Muscle layer of duodenum (tissue), 2 donors: ENCODE measurements around the gene SNX30.

ENCODE experiments used
- H3K27ac ChIP-seq: one replicate; pipeline ENCODE4 v1.7.0; 2013; ENCODE audit warnings: mild to moderate bottlenecking, low read length
- H3K27me3 ChIP-seq: one replicate; pipeline ENCODE4 v1.7.0; 2013; ENCODE audit warnings: low read depth, mild to moderate bottlenecking, control low read depth, low read length
- H3K36me3 ChIP-seq, 2 donors: one replicate each; pipeline ENCODE4 v1.7.0; 2013; ENCODE audit warnings: low read length in 2 of 2, control low read depth in 1 of 2, mild to moderate bottlenecking in 1 of 2; ENCODE audit not compliant: insufficient read depth in 2 of 2, control insufficient read depth in 1 of 2
- H3K4me1 ChIP-seq, 2 donors: one replicate each; pipeline ENCODE4 v1.7.0; 2013; ENCODE audit warnings: low read length in 2 of 2, mild to moderate bottlenecking in 2 of 2, control low read depth in 1 of 2, moderate library complexity in 1 of 2; ENCODE audit not compliant: insufficient read depth in 2 of 2, control insufficient read depth in 1 of 2
- H3K4me3 ChIP-seq, 2 donors: one replicate each; pipeline ENCODE4 v1.7.0; 2013; ENCODE audit warnings: low read length in 2 of 2, low read depth in 1 of 2, mild to moderate bottlenecking in 1 of 2
- H3K9me3 ChIP-seq, 2 donors: one replicate each; pipeline ENCODE4 v1.7.0; 2013; ENCODE audit warnings: low read length in 2 of 2, control low read depth in 1 of 2, mild to moderate bottlenecking in 1 of 2; ENCODE audit not compliant: control insufficient read depth in 1 of 2
- donor health status: healthy.

SNX30 gene

DNA sequence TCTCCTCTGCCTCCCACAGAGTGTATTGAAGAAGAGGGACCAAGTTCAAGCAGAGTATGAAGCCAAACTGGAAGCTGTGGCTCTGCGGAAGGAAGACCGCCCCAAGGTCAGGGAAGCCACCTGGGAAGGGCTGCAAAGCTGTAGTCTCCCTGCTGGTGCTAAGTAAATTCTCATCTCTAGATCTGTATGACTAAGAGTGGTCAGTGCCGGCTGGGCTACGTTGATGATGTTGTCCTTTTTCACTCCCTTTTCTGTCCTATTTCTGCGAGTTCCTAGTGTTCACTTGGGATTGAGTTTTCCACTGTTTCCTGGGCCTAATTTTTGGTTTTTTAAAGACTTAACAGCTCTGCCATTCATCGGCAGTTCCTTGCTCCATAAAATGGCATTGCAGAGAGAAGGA is 100.3 kb downstream of the SNX30 start:
- Histone ChIP-seq H3K9me3 (no peaks in the 10 kb centered on the region), H3K36me3 (peaks cover 9 to 10% of the 10 kb centered on the region in 2 donors), H3K27ac (no peak overlapping the region), H3K4me3 (no peak overlapping the region), H3K27me3 (no peaks in the 10 kb centered on the region), H3K4me1 (no peaks in the 10 kb centered on the region)

DNA sequence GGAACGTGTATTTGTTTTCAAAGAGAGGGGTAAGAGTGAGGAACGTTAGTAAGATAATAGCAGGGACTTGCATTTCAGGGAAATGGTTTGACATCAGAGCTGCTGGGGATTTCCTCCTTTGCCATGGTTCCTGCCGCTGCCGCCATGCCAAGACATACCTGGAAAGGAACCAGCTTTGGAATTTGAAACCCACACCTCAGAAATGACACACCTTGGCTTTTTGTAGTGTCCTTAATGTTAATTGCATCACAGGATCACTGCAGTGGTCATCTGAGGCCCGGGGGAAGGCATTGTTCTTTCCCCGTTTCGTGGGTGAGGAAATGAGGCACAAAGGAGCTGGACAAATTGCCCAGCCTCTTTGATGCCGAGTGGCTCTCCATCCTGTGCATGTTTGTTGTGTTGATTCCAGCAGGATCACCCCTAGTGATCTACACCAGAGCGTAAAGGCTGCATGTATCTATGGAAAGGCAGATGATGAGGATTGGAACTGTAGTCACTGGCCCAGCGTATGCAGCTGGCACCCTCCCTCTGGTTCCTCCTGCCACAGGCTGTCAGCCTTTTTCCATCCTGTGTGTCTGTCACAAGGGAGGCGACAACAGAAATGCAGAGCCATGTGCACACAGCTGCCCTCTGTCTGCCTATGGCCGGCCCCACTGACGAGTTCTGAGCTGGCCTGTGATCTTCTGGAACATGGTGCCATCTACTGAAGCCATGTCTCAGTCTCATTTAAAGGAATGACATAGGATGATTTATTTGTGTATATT is 102.4 kb downstream of the SNX30 start:
- H3K27ac ChIP-seq, result no peak overlapping the region
- H3K4me1 ChIP-seq, result no peaks in the 10 kb centered on the region
- H3K4me3 ChIP-seq, result no peak overlapping the region
- H3K27me3 ChIP-seq, result no peaks in the 10 kb centered on the region
- peaks cover 9 to 10% of the 10 kb centered on the region in 2 donors for H3K36me3 ChIP-seq
- H3K9me3 ChIP-seq, result no peaks in the 10 kb centered on the region

- Histone ChIP-seq H3K4me1 (no peaks in the 10 kb centered on the region), H3K4me3 (no peak overlapping the region), H3K9me3 (no peaks in the 10 kb centered on the region), H3K36me3 (peaks cover 9 to 10% of the 10 kb centered on the region in 2 donors), H3K27me3 (no peaks in the 10 kb centered on the region), H3K27ac (no peak overlapping the region)
These were observed 103.5 kb downstream of the SNX30 start for GRCh38 chr9:112853882-112854585.

DNA sequence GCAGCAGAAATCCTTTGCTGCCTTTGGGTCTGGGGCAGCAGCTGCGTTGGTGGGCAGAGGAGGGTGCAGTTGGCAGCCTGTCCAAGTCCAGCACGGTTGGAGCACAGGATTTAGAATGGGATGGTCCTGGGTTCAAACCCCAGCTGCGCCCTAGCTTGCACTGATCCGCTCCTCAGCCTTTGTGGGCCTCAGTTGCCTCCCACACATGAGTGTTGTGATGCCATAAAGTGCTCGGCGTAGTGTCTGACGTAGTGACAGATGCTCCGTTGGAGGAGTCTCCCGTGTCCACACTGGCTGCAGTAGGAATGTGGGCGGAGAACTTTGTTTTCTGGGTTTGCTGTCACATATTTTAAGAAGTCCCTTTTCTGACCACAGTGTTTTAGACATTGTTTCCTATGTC is 104.1 kb downstream of the SNX30 start:
- H3K27ac ChIP-seq, result no peak overlapping the region

DNA sequence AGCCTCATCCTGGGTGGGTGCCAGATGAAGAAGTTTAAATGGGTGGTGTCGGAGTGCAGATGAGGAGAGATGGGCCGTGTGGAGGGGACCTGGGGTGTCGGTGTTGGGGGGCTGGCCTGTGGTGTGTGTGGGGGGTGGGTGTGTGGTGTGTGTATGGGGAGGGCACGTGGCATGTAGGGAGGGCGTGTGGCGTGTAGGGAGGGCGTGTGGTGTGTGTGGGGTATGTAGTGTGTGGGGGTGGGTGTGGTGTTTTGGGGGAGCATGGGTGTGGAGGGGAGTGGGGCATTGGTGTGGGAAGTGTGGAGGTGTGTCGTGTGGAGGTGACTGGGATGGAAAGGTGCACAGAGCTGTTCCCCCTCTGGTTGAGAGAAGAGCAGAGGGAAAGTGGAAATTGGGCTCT is 105.6 kb downstream of the SNX30 start:
- Histone ChIP-seq H3K9me3 (no peaks in the 10 kb centered on the region), H3K27me3 (no peaks in the 10 kb centered on the region), H3K36me3 (peaks cover 3% of the 10 kb centered on the region in 2 donors), H3K4me3 (no peak overlapping the region), H3K27ac (no peak overlapping the region), H3K4me1 (no peaks in the 10 kb centered on the region)

More for the DNA sequence above, 104.1 kb downstream of the SNX30 start:
- Histone ChIP-seq H3K4me3 (no peak overlapping the region), H3K27me3 (no peaks in the 10 kb centered on the region), H3K4me1 (no peaks in the 10 kb centered on the region), H3K9me3 (no peaks in the 10 kb centered on the region), H3K36me3 (peaks cover 9 to 10% of the 10 kb centered on the region in 2 donors)

DNA sequence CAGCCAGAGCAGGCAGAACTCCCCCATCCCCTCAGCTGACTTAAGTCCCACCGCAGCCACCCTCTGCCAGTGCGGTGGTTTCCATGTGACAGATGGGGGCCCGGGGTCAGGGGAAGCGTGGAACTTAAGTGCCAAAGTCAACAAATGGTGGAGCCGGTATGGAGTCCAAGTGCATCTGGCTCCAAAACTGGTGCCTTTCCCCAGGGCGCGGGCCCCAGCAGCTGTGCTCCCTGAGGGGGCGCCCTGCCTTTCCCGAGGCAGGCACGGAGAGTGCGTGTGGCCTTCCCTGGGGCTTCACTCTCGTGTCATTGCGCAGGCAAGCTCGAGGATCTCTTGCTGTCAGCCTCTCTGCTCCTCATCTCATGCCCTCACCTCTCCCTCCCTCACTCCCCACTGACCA is 106.3 kb downstream of the SNX30 start:
- H3K4me3 ChIP-seq, result no peak overlapping the region
- H3K9me3 ChIP-seq, result no peaks in the 10 kb centered on the region
- H3K36me3 ChIP-seq, result no peaks in the 10 kb centered on the region
- H3K27ac ChIP-seq, result no peak overlapping the region
- no peaks in the 10 kb centered on the region for H3K4me1 ChIP-seq
- no peaks in the 10 kb centered on the region for H3K27me3 ChIP-seq

DNA sequence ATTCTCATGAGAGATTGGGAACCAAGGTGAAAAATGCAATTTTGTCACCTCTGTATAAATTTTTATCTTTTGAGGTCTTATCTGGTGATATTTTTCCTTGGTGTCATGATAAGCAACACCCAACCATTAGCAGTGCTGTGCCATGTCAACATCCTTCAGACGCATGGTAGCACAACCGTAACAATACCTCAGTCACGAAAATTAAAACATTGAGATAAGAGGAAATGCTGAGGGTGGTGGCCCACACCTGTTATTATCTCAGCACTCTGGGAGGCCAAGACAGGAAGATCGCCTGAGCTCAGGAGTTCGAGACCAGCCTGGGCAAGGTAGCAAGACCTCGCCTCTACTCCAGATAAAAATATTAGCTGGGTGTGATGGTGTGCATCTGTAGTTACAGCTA is 107.4 kb downstream of the SNX30 start:
- Histone ChIP-seq H3K27me3 (no peaks in the 10 kb centered on the region), H3K4me3 (no peak overlapping the region), H3K4me1 (no peaks in the 10 kb centered on the region), H3K27ac (no peak overlapping the region), H3K36me3 (no peaks in the 10 kb centered on the region), H3K9me3 (no peaks in the 10 kb centered on the region)

DNA sequence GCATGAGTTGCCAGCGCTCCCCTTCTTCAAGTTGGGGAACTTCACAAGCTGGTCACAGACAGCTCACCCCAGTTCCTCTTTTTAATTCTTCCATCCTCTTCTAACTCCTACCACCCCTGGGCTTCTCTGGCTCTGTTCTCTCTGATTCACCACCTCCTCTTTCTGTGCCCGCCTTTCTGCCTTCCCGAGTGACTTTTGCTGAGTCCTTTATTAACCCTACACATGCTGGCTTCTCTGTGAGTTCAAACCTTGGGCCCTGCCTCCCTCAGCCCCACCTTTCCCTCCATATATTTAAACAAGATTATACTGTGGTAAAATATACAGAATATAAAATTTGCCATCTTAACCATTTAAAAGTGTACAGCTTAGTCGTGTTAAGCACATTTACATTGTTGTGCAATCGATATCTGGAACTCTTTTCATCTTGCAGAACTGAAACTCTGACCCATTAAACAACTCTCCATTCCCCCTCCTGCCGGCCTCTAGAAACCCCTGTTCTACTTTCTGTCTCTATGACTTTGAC is 108.1 kb downstream of the SNX30 start:
- Histone ChIP-seq H3K9me3 (no peaks in the 10 kb centered on the region), H3K4me3 (no peak overlapping the region), H3K27me3 (no peaks in the 10 kb centered on the region), H3K36me3 (no peaks in the 10 kb centered on the region), H3K4me1 (no peaks in the 10 kb centered on the region), H3K27ac (no peak overlapping the region)

- no peak overlapping the region for H3K27ac ChIP-seq
- H3K9me3 ChIP-seq, result no peaks in the 10 kb centered on the region
- H3K36me3 ChIP-seq, result peaks cover 0 to 6% of the 10 kb centered on the region in 2 donors
- no peaks in the 10 kb centered on the region for H3K27me3 ChIP-seq
- no peak overlapping the region for H3K4me3 ChIP-seq
- no peaks in the 10 kb centered on the region for H3K4me1 ChIP-seq
These were observed 109.9 kb downstream of the SNX30 start for GRCh38 chr9:112860451-112860850.

DNA sequence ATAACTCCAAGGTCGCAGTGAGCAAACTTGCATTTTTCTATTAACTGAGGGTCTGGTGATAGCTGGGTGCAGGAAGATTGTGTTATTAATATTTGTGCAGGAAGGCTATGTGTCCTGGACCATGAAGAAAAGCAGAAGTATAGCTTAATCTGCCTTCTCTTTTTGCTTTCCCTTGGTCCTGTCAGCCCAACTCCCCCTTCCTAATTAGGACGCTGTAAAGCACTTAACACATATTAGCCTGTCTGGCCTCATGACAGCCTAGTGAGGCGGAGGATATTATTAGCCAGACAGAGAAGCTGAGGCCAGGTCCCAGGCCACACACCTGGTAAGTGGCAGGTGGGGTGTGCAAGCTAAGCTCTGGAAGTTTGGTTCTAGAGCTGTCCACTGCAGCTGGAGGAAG is 110.6 kb downstream of the SNX30 start:
- Histone ChIP-seq H3K4me3 (no peak overlapping the region), H3K27ac (no peak overlapping the region), H3K9me3 (no peaks in the 10 kb centered on the region), H3K36me3 (peaks cover 0 to 11% of the 10 kb centered on the region in 2 donors), H3K27me3 (no peaks in the 10 kb centered on the region), H3K4me1 (no peaks in the 10 kb centered on the region)

- Histone ChIP-seq H3K36me3 (peaks cover 0 to 12% of the 10 kb centered on the region in 2 donors), H3K4me1 (no peaks in the 10 kb centered on the region), H3K27me3 (no peaks in the 10 kb centered on the region), H3K4me3 (no peak overlapping the region), H3K27ac (peak overlapping the region; percentile 36), H3K9me3 (no peaks in the 10 kb centered on the region)
These were observed 111.3 kb downstream of the SNX30 start for GRCh38 chr9:112861638-112862555.
